Panc1 (cell line): ENCODE results near the gene RELB.

Experiments
- POLR2AphosphoS5 ChIP-seq: IDR thresholded peaks from 2 replicates; pipeline ENCODE4 v1.6.1; 2012; ENCODE audit warnings: mild to moderate bottlenecking, low read depth, low read length, moderate library complexity
- REST ChIP-seq, 2 experiments: IDR thresholded peaks; 2 replicates each; pipeline ENCODE4 v1.6.1; 2011 to 2012; ENCODE audit warnings: low read depth in 2 of 2, control low read depth in 1 of 2, low read length in 1 of 2, mild to moderate bottlenecking in 1 of 2, moderate library complexity in 1 of 2; ENCODE audit not compliant: insufficient read depth in 1 of 2
- SIN3A ChIP-seq: IDR thresholded peaks from 2 replicates; pipeline ENCODE4 v1.6.1; 2012; ENCODE audit warnings: low read depth, mild to moderate bottlenecking, low read length, moderate library complexity, borderline replicate concordance; ENCODE audit not compliant: insufficient read depth
- TCF7L2 ChIP-seq: IDR thresholded peaks from 2 replicates; pipeline ENCODE4 v1.6.1; 2011; ENCODE audit warnings: mild to moderate bottlenecking, low read depth, low read length, inconsistent platforms
- TF ChIP-seq, protein P1 (sequence below): fragments of 450-650 bp; IDR thresholded peaks from 2 replicates; pipeline ENCODE4 v1.5.1; 2017; ENCODE audit warnings: mild to moderate bottlenecking

DNA sequence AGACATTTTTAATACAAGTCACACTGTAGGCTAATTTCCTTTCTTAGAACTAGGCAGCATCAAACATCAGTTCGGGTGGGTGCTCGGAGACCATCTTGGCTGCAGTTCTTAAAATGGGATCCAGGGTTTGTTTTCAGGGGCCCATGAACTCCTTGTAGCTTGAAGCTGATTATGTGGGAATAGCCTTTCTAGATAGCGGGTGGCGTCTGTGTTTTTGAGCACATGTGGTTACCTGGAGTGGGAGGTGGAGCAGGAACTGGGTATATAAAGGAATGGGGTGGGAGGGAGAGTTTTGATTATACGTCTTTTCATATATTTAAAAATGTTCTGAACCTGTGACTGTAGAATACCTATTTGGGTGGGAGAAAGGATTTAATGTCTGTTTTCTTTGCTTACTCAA lies 33.1 kb upstream of the RELB start:
- TF ChIP-seq, protein P1, sequence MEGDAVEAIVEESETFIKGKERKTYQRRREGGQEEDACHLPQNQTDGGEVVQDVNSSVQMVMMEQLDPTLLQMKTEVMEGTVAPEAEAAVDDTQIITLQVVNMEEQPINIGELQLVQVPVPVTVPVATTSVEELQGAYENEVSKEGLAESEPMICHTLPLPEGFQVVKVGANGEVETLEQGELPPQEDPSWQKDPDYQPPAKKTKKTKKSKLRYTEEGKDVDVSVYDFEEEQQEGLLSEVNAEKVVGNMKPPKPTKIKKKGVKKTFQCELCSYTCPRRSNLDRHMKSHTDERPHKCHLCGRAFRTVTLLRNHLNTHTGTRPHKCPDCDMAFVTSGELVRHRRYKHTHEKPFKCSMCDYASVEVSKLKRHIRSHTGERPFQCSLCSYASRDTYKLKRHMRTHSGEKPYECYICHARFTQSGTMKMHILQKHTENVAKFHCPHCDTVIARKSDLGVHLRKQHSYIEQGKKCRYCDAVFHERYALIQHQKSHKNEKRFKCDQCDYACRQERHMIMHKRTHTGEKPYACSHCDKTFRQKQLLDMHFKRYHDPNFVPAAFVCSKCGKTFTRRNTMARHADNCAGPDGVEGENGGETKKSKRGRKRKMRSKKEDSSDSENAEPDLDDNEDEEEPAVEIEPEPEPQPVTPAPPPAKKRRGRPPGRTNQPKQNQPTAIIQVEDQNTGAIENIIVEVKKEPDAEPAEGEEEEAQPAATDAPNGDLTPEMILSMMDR, result no peak
- no peak for TF ChIP-seq POLR2AphosphoS5
- no peak for TF ChIP-seq SIN3A
- TF ChIP-seq TCF7L2, result no peak
- TF ChIP-seq REST (IDR thresholded peaks at IDR 0.05; ENCODE audit: insufficient read depth in 1 of 2, low read depth in 2 of 2, low read length in 1 of 2), result no peak
